ENCODE measurements around the gene TTLL1. TPM values are rescaled to one million over a fixed set of nuclear protein-coding genes. Genes with fewer than 3 reads are reported as not detected.
A peak's percentile ranks its signal among the peaks of the same experiment; 100 is the strongest.

Gene TTLL1
- total RNA-seq, 1 donor from 2014 or later: 16.9 TPM

DNA sequence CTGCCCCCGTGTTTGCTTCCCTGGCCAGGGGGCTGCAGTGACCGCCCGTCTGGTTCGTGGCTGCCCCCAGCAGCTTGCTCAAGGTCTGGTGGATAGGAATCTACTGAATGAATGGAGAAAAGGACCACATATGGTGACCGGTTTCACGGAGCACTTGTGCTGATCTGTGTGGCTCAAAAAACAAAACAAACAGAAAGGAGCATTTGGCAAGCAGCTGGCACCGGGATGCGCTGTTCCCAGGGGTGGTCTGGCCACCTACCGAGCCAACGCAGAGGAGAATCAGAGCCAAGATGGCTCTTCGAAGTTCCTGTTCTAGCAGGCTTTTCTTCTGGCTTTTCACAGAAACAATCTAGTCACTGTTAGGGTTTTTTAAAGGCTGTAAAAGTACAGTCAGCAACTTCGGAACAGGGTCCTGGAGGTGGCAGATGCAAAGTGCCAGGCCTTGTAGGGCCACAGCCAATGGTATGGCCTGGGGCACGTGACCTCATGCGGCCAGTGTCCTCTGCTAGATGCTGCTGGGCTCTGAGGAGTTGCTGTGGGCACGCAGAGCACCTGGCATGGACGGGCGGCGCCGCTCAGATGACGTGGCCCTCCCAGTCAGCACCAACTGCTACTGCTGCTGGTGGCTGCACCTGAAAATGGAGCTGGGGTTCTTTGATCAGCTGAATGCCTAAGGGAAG lies 47.0 kb downstream of the TTLL1 start:
- H3K4me3 Mint-ChIP-seq: no peak overlapping the region
- DNase-seq (ENCODE audit: extremely low spot score, unreplicated experiment): no peak
- peaks cover 10% of the 10 kb centered on the region for H3K4me1 Mint-ChIP-seq (ENCODE audit: unreplicated experiment)
- no peaks in the 10 kb centered on the region for H3K27me3 Mint-ChIP-seq
- H3K27ac Mint-ChIP-seq: peak overlapping the region; percentile 35
- no peaks in the 10 kb centered on the region for H3K9me3 Mint-ChIP-seq
- H3K36me3 Mint-ChIP-seq: no peaks in the 10 kb centered on the region
- TF ChIP-seq, protein P1, sequence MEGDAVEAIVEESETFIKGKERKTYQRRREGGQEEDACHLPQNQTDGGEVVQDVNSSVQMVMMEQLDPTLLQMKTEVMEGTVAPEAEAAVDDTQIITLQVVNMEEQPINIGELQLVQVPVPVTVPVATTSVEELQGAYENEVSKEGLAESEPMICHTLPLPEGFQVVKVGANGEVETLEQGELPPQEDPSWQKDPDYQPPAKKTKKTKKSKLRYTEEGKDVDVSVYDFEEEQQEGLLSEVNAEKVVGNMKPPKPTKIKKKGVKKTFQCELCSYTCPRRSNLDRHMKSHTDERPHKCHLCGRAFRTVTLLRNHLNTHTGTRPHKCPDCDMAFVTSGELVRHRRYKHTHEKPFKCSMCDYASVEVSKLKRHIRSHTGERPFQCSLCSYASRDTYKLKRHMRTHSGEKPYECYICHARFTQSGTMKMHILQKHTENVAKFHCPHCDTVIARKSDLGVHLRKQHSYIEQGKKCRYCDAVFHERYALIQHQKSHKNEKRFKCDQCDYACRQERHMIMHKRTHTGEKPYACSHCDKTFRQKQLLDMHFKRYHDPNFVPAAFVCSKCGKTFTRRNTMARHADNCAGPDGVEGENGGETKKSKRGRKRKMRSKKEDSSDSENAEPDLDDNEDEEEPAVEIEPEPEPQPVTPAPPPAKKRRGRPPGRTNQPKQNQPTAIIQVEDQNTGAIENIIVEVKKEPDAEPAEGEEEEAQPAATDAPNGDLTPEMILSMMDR (conservative IDR thresholded peaks at IDR 0.05): no peak

DNA sequence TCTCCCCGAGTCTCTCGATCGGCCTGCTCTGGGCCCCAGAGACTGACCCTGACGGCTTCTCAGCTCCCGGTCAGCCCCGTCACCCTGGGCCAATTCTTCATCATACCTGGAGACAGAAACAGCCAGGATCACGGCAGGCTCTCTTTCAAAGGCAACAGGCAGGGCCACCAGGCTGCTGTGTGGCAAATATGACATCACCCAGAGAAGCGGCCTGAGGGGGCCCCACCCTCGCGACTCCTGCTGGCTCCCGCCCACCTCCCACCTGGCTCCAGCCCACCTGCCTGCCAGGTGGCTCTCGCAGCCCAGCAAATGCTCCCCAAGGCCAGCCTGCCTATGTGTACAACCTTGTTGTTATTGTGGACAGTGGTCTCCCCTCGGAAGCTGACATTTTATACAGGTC lies 49.4 kb downstream of the TTLL1 start:
- Mint-ChIP-seq H3K27ac (peak overlapping the region; percentile 95), H3K36me3 (no peaks in the 10 kb centered on the region), H3K4me3 (peak overlapping the region; percentile 41), H3K27me3 (no peaks in the 10 kb centered on the region), H3K4me1 (ENCODE audit: unreplicated experiment) (peaks cover 13% of the 10 kb centered on the region), H3K9me3 (no peaks in the 10 kb centered on the region)
- DNase-seq (ENCODE audit: extremely low spot score, unreplicated experiment): no peak
- TF ChIP-seq, protein P1 (conservative IDR thresholded peaks at IDR 0.05): no peak

DNA sequence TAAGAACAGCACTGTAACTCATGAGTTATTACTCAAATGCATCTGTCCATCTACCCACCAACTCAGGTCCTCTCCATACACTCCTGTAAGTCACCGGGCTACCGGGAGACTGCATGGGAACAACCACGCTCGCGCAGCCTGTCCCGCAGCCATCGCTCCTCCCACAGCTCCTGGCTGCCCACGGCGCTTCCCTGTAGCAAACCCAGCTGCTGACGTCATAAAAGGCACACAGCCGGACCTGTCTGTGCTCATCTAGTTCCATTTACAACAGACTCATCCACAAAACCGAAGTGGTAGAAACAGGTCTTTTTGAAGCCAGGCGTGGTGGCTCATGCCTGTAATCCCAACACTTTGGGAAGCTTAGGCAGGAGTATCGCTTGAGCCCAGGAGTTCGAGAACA lies 50.9 kb downstream of the TTLL1 start:
- H3K9me3 Mint-ChIP-seq: no peaks in the 10 kb centered on the region
- peaks cover 20% of the 10 kb centered on the region for H3K4me1 Mint-ChIP-seq (ENCODE audit: unreplicated experiment)
- H3K27me3 Mint-ChIP-seq: no peaks in the 10 kb centered on the region
- TF ChIP-seq, protein P1 (conservative IDR thresholded peaks at IDR 0.05): no peak
- H3K4me3 Mint-ChIP-seq: no peak overlapping the region
- peak overlapping the region; percentile 95 for H3K27ac Mint-ChIP-seq
- DNase-seq (ENCODE audit: extremely low spot score, unreplicated experiment): no peak
- no peaks in the 10 kb centered on the region for H3K36me3 Mint-ChIP-seq

DNA sequence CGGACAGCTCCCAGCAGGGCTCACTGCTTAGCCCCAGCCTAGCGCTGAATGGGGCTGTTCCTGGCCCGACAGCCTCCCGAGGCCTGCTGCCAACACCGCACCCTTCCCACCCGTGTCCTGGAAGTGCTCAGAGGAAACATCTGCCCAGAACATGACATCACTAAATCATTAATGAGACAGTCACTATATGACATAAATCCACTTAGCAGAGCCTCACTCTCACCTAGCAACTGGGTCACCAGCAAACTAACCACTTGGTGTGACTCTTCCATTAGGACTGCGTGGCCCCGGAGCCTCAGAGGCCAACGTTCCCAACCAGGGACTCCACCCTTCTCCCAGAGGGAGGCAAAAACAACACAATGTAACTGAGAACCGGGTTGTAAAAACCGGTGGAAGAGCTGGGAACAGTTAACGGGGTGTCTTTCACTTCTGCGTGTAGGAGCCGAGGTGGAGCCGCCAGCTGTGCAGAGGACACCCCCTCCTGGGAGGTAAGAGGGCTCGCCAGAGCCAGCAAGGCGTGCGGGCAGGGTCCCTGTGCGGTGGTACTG lies 52.8 kb downstream of the TTLL1 start:
- TF ChIP-seq, protein P1 (conservative IDR thresholded peaks at IDR 0.05): no peak
- peaks cover 15% of the 10 kb centered on the region for H3K4me1 Mint-ChIP-seq (ENCODE audit: unreplicated experiment)
- DNase-seq (ENCODE audit: extremely low spot score, unreplicated experiment): no peak
- H3K36me3 Mint-ChIP-seq: no peaks in the 10 kb centered on the region
- peak overlapping the region; percentile 77 for H3K27ac Mint-ChIP-seq
- H3K9me3 Mint-ChIP-seq: no peaks in the 10 kb centered on the region
- H3K4me3 Mint-ChIP-seq: no peak overlapping the region
- H3K27me3 Mint-ChIP-seq: no peaks in the 10 kb centered on the region

DNA sequence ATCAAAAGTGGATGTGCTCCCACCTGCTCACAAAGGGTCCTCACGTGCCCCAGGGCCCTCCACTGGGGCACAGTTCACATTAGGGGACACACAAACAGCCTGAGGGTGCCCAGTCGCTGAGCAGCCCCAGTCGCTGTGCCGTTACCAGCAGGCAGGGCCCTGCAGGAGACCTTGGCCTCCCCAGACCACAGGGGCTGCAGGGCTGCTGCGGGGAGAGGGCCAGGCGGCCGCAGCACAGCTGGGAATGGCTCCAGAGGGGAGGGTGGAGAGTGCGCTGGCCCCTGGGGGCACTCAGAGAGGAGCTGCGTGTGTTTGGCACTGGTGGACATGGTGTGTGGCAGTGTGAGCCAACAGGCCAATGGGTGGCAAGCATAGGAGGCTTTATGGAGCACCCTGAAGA lies 53.9 kb downstream of the TTLL1 start:
- no peak for DNase-seq (ENCODE audit: extremely low spot score, unreplicated experiment)
- Mint-ChIP-seq H3K4me1 (ENCODE audit: unreplicated experiment) (peaks cover 23% of the 10 kb centered on the region), H3K27ac (no peak overlapping the region), H3K36me3 (no peaks in the 10 kb centered on the region), H3K27me3 (no peaks in the 10 kb centered on the region), H3K4me3 (no peak overlapping the region), H3K9me3 (no peaks in the 10 kb centered on the region)
- TF ChIP-seq, protein P1 (conservative IDR thresholded peaks at IDR 0.05): no peak
